OCI-LY3 (cell line): ENCODE data around the gene CEP135.
"Not testable (repeated sequence)": the region's sequence is repeated elsewhere in the genome, so short reads cannot be mapped to it uniquely, and the experiment has no call there.

Experiments used
- H2AFZ ChIP-seq: fragments of 200-600, 300-600 bp; shearing (Covaris generic); 2 replicates; pipeline ENCODE4 v1.6.0; 2014; ENCODE audit warnings: antibody characterized with exemption, low read depth, low read length
- H3K27ac ChIP-seq: fragments of 200-600, 300-600 bp; sonication (generic); 2 replicates; pipeline ENCODE4 v1.5.1; 2014; ENCODE audit warnings: mild to moderate bottlenecking, low read length, moderate library complexity, mixed read lengths
- H3K27me3 ChIP-seq: fragments of 200-600, 300-600 bp; sonication (generic); 2 replicates; pipeline ENCODE4 v1.6.1; 2014; ENCODE audit warnings: low read depth, low read length, mixed read lengths
- H3K36me3 ChIP-seq: fragments of 200-600, 300-600 bp; sonication (generic); replicated peaks from 2 replicates; pipeline ENCODE3; 2014; ENCODE audit warnings: low read depth, low read length, mixed read lengths
- H3K4me1 ChIP-seq: fragments of 300-600, 200-600 bp; sonication (generic); 2 replicates; pipeline ENCODE4 v1.6.1; 2014; ENCODE audit warnings: low read length, mixed read lengths
- H3K4me2 ChIP-seq: fragments of 200-600, 300-600 bp; sonication (generic); 2 replicates; pipeline ENCODE4 v1.6.1; 2014; ENCODE audit warnings: low read length, mixed read lengths
- H3K4me3 ChIP-seq: fragments of 300-600, 200-600 bp; sonication (generic); 2 replicates; pipeline ENCODE4 v1.5.1; 2014; ENCODE audit warnings: antibody characterized with exemption, mild to moderate bottlenecking, low read length, moderate library complexity
- H3K79me2 ChIP-seq: fragments of 300-600, 200-600 bp; shearing (Covaris generic); 2 replicates; pipeline ENCODE4 v1.6.1; 2014; ENCODE audit warnings: mild to moderate bottlenecking, low read length, mixed read lengths
- H3K9ac ChIP-seq: fragments of 300-600, 200-600 bp; shearing (Covaris generic); 2 replicates; pipeline ENCODE4 v1.6.0; 2014; ENCODE audit warnings: mild to moderate bottlenecking, low read length, moderate library complexity
- H3K9me3 ChIP-seq: fragments of 200-600, 300-600 bp; shearing (Covaris generic); 2 replicates; pipeline ENCODE4 v1.6.1; 2014; ENCODE audit warnings: low read length, mixed read lengths; ENCODE audit not compliant: insufficient read depth
- H4K20me1 ChIP-seq: fragments of 200-600, 300-600 bp; sonication (generic); 2 replicates; pipeline ENCODE4 v1.6.1; 2016; ENCODE audit warnings: low read length, mixed read lengths; ENCODE audit not compliant: insufficient read depth
- EZH2phosphoT487 ChIP-seq: fragments of 200-600 bp; shearing (Covaris generic); IDR thresholded peaks from 2 replicates; pipeline ENCODE4 v1.6.1; 2018; ENCODE audit warnings: antibody characterized with exemption, mixed run types, low read depth
- TF ChIP-seq, protein P1 (sequence below): fragments of 200-600, 300-600 bp; sonication (generic); IDR thresholded peaks from 2 replicates; pipeline ENCODE4 v1.5.1; 2014; ENCODE audit warnings: antibody characterized with exemption, low read length, low read depth

The CEP135 gene

DNA sequence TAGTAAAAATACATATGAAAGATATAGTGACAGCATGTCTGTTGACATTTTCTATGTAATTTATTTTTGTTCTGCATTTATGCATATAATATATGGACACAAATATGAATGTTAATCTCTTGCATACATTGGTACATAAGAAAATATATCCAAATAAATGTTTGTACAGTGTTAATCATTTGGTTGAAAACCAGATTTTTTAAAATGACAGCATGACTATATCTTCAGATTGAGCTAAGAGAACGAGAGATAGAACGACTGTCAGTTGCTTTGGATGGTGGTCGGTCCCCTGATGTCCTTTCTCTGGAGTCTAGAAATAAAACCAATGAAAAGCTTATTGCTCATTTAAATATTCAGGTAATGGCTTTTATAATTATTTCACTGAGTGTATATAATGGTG, 15.3 kb downstream of the CEP135 start:
- no peak overlapping the region for H2AFZ ChIP-seq
- no peak overlapping the region for H3K27ac ChIP-seq
- H3K4me1 ChIP-seq = no peaks in the 10 kb centered on the region
- no peak overlapping the region for H3K4me2 ChIP-seq
- H3K27me3 ChIP-seq = no peaks in the 10 kb centered on the region
- peaks cover 9% of the 10 kb centered on the region for H3K36me3 ChIP-seq
- H3K9ac ChIP-seq = no peak overlapping the region
- TF ChIP-seq EZH2phosphoT487 = no peak
- TF ChIP-seq, protein P1, sequence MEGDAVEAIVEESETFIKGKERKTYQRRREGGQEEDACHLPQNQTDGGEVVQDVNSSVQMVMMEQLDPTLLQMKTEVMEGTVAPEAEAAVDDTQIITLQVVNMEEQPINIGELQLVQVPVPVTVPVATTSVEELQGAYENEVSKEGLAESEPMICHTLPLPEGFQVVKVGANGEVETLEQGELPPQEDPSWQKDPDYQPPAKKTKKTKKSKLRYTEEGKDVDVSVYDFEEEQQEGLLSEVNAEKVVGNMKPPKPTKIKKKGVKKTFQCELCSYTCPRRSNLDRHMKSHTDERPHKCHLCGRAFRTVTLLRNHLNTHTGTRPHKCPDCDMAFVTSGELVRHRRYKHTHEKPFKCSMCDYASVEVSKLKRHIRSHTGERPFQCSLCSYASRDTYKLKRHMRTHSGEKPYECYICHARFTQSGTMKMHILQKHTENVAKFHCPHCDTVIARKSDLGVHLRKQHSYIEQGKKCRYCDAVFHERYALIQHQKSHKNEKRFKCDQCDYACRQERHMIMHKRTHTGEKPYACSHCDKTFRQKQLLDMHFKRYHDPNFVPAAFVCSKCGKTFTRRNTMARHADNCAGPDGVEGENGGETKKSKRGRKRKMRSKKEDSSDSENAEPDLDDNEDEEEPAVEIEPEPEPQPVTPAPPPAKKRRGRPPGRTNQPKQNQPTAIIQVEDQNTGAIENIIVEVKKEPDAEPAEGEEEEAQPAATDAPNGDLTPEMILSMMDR = no peak
- H3K9me3 ChIP-seq = no peaks in the 10 kb centered on the region
- H3K4me3 ChIP-seq = no peak overlapping the region
- H3K79me2 ChIP-seq = no peaks in the 10 kb centered on the region
- no peaks in the 10 kb centered on the region for H4K20me1 ChIP-seq

DNA sequence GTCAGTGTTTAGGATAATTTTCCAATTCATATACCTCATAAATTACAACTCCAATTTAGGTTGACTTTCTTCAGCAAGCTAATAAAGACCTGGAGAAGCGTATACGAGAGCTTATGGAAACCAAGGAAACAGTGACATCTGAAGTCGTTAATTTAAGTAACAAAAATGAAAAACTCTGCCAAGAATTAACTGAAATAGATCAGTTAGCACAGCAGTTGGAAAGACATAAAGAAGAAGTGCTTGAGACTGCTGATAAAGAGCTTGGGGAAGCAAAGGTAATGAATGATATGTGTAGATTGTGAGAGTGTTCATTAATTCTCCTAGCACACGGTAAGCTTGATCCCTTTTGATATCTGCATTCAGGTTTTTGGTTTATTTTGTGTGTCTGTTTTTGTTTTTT, 16.8 kb downstream of the CEP135 start:
- Histone ChIP-seq H3K79me2 (no peaks in the 10 kb centered on the region), H3K4me1 (no peaks in the 10 kb centered on the region), H3K4me2 (no peak overlapping the region), H3K27me3 (no peaks in the 10 kb centered on the region), H3K9ac (no peak overlapping the region), H3K36me3 (peaks cover 12% of the 10 kb centered on the region), H3K9me3 (no peaks in the 10 kb centered on the region), H2AFZ (no peak overlapping the region), H3K27ac (no peak overlapping the region), H3K4me3 (no peak overlapping the region), H4K20me1 (no peaks in the 10 kb centered on the region)
- TF ChIP-seq EZH2phosphoT487 = no peak
- TF ChIP-seq, protein P1 = no peak

DNA sequence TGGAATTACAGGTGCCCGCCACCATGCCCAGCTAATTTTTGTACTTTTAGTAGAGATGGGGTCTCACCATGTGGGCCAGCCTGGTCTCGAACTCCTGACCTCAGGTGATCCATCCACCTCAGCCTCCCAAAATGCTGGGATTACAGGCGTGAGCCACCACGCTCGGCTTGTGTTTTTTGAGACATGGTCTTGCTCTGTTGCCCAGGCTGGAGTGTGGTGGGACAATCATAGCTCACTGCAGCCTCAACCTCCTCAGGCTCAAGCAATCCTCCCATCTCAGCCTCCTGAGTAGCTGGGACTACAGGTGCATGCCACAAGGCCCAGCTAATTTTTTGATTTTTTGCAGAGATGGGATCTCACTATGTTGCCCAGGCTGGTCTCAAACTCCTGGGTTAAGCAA, 17.6 kb downstream of the CEP135 start:
- not testable (repeated sequence) for H2AFZ ChIP-seq, H3K9ac ChIP-seq, H3K9me3 ChIP-seq, H3K27ac ChIP-seq, H3K27me3 ChIP-seq, H3K4me3 ChIP-seq, H3K4me2 ChIP-seq, H4K20me1 ChIP-seq, H3K79me2 ChIP-seq, H3K4me1 ChIP-seq
- peaks cover 16% of the 10 kb centered on the region for H3K36me3 ChIP-seq

DNA sequence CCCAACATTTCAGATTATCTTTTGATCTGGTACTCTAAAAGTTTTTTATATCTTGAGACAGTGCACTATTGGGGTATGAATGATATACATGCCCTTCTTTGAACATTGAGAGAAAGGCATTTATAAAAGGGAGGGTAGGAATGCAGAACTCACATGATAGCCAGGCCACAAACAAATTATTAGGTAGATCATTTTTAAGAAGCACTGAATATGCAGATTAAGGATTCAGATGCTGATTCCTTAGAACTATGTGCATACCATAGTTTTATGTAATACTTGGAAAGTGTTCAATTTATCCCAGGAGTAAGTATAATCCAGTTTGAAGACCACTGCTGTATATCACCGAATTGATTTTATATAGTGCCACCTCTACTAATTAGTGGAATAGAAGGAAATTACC, 18.6 kb downstream of the CEP135 start:
- no peak overlapping the region for H3K9ac ChIP-seq
- no peaks in the 10 kb centered on the region for H3K9me3 ChIP-seq
- H3K27me3 ChIP-seq = no peaks in the 10 kb centered on the region
- no peak overlapping the region for H2AFZ ChIP-seq
- H3K4me3 ChIP-seq = no peak overlapping the region
- H3K36me3 ChIP-seq = peaks cover 18% of the 10 kb centered on the region
- H3K27ac ChIP-seq = no peak overlapping the region
- H3K4me2 ChIP-seq = no peak overlapping the region
- H3K4me1 ChIP-seq = peaks cover 6% of the 10 kb centered on the region
- no peaks in the 10 kb centered on the region for H3K79me2 ChIP-seq
- no peaks in the 10 kb centered on the region for H4K20me1 ChIP-seq
- no peak for TF ChIP-seq EZH2phosphoT487
- TF ChIP-seq, protein P1 = no peak

DNA sequence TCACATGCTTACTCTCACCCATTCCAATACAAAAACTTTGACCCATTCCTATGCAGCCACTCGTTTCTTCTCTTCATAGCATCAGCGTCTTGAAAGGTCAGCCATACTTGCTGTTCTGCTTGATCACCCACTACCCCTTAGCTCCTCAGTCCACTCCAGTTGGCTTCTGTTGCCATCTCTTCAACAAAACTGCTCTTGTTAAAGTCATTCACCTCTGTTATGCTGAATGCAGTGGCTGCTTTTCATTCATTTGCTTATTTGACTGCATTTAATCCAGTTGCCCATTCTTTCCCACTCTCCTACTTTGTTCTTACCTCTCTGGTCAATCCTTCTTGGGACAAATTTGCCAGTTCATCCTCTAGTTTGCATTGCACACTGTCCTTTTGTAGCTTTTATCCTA, 24.9 kb downstream of the CEP135 start:
- no peak overlapping the region for H3K27ac ChIP-seq
- peaks cover 22% of the 10 kb centered on the region for H3K36me3 ChIP-seq
- H3K4me1 ChIP-seq = peaks cover 9% of the 10 kb centered on the region
- H3K4me2 ChIP-seq = no peak overlapping the region
- no peak overlapping the region for H2AFZ ChIP-seq
- H3K79me2 ChIP-seq = no peaks in the 10 kb centered on the region
- H3K9ac ChIP-seq = no peak overlapping the region
- H3K9me3 ChIP-seq = no peaks in the 10 kb centered on the region
- H3K4me3 ChIP-seq = no peak overlapping the region
- no peaks in the 10 kb centered on the region for H3K27me3 ChIP-seq
- no peak for TF ChIP-seq EZH2phosphoT487
- TF ChIP-seq, protein P1 = no peak
- no peaks in the 10 kb centered on the region for H4K20me1 ChIP-seq
